HG02588 (cell line): ENCODE data around the gene VAMP4.

Source experiments
- ATAC-seq: cut with Tn5 transposase; IDR thresholded peaks from one replicate; pipeline ENCODE4 v1.9.1; 2021; ENCODE audit warnings: mild to moderate bottlenecking, moderate library complexity; ENCODE audit not compliant: unreplicated experiment

The VAMP4 gene

GRCh38 chr1:171741872-171742576 is at the start of gene VAMP4:
Gene VAMP4 (minus strand): TSS chr1:171742065. CDS start chr1:171738414, 3,651 bp downstream.
- peak; percentile 88 for ATAC-seq

GRCh38 chr1:171790318-171790717 is 48.5 kb upstream of the VAMP4 start:
- no peak for ATAC-seq

- no peak for ATAC-seq
These were observed 46.8 kb upstream of the VAMP4 start for GRCh38 chr1:171788696-171789095.

GRCh38 chr1:171787686-171788480 is 46.0 kb upstream of the VAMP4 start:
- ATAC-seq = no peak

- ATAC-seq = no peak
These were observed 44.7 kb upstream of the VAMP4 start for GRCh38 chr1:171786534-171786933.

- ATAC-seq = no peak
These were observed 43.9 kb upstream of the VAMP4 start for GRCh38 chr1:171785766-171786165.

- no peak for ATAC-seq
These were observed 42.9 kb upstream of the VAMP4 start for GRCh38 chr1:171784784-171785183.

GRCh38 chr1:171783816-171784530 is 42.1 kb upstream of the VAMP4 start:
- ATAC-seq = no peak

- peak; percentile 99 for ATAC-seq
These were observed 39.5 kb upstream of the VAMP4 start, which contains the start of gene METTL13 for GRCh38 chr1:171781176-171781875. Gene METTL13 (plus strand): TSS chr1:171781660. CDS start chr1:171781968, 308 bp downstream.

- ATAC-seq = no peak
These were observed 38.8 kb upstream of the VAMP4 start for GRCh38 chr1:171780583-171781175.

GRCh38 chr1:171772312-171772711 is 30.4 kb upstream of the VAMP4 start:
- ATAC-seq = no peak

GRCh38 chr1:171769754-171770153 is 27.9 kb upstream of the VAMP4 start:
- ATAC-seq = no peak

- ATAC-seq = no peak
These were observed 27.3 kb upstream of the VAMP4 start for GRCh38 chr1:171769171-171769570.

GRCh38 chr1:171763764-171764163 is 21.9 kb upstream of the VAMP4 start:
- no peak for ATAC-seq

- no peak for ATAC-seq
These were observed 20.3 kb upstream of the VAMP4 start for GRCh38 chr1:171762143-171762563.

GRCh38 chr1:171758011-171758410 is 16.1 kb upstream of the VAMP4 start:
- no peak for ATAC-seq

- no peak for ATAC-seq
These were observed 15.0 kb upstream of the VAMP4 start for GRCh38 chr1:171756856-171757255.

GRCh38 chr1:171754971-171755370 is 13.1 kb upstream of the VAMP4 start:
- ATAC-seq = no peak

- ATAC-seq = no peak
These were observed 12.5 kb upstream of the VAMP4 start for GRCh38 chr1:171754353-171754705.

GRCh38 chr1:171753685-171754352 is 12.0 kb upstream of the VAMP4 start:
- ATAC-seq = no peak
